Uterus (tissue), 4 donors: ENCODE data around the gene ANKRD16. TPM values are rescaled to one million over a fixed set of nuclear protein-coding genes. Genes with fewer than 3 reads are reported as not detected.

Experiments used
- DNase-seq, 2 donors: peaks; one replicate each; pipeline ENCODE4 v3.0.0-alpha.2; 2019 to 2020
- H3K27ac ChIP-seq, 2 donors: fragments of 200-600 bp; sonication (generic); 1 replicate in 1 of 2; 2 replicates in 1 of 2; pipeline ENCODE4 v1.5.1; 2016 to 2018
- H3K27me3 ChIP-seq, 2 donors: fragments of 200-600 bp; sonication (generic); one replicate each; pipeline ENCODE4 v1.5.1; 2018 to 2019; ENCODE audit warnings: control low read depth in 1 of 2
- H3K36me3 ChIP-seq, 2 donors: fragments of 200-600 bp; sonication (generic); one replicate each; pipeline ENCODE4 v1.5.1; 2019; ENCODE audit warnings: control low read depth in 1 of 2
- H3K4me1 ChIP-seq, 2 donors: fragments of 200-600 bp; sonication (generic); one replicate each; pipeline ENCODE4 v1.5.1; 2018 to 2019; ENCODE audit warnings: control low read depth in 1 of 2
- H3K4me3 ChIP-seq, 2 donors: fragments of 200-600 bp; sonication (generic); 1 replicate in 1 of 2; 2 replicates in 1 of 2; pipeline ENCODE4 v1.5.1; 2018 to 2019; ENCODE audit warnings: mild to moderate bottlenecking in 1 of 2
- H3K9me3 ChIP-seq, 2 donors: fragments of 200-600 bp; sonication (generic); one replicate each; pipeline ENCODE4 v1.5.1; 2019; ENCODE audit warnings: control low read depth in 1 of 2
- CTCF ChIP-seq, 4 experiments: fragments of 200-600 bp in 2 of 4; fragments of 450-650 bp in 2 of 4; sonication (generic) in 2 of 4; IDR thresholded peaks; one replicate each; pipeline ENCODE4 v1.5.1; 2016 to 2019; ENCODE audit warnings: antibody characterized with exemption in 4 of 4, mild to moderate bottlenecking in 2 of 4, moderate library complexity in 1 of 4
- POLR2A ChIP-seq, 2 donors: fragments of 450-650 bp; IDR thresholded peaks; one replicate each; pipeline ENCODE4 v1.6.1; 2016; ENCODE audit warnings: antibody characterized with exemption in 2 of 2, mild to moderate bottlenecking in 1 of 2, moderate library complexity in 1 of 2
- intact Hi-C: fragments of 100-400 bp; cut with DNase I; formaldehyde crosslinking; loops from one replicate; pipeline ENCODE4 v1.15.1; 2023; ENCODE audit warnings: low total_unique reads
- total RNA-seq, 4 donors: library from RNA; depleted of rRNA in 3 of 4; stranded (reverse); fragments of >200 nt in 3 of 4; gene quantifications; one replicate each; pipeline versions ENCODE4 v1.1.0 to v1.2.4, GENCODE V29; 2014 to 2023
- donor health status: DM: yes; HTN: yes; CAD: no.

Gene ANKRD16
- total RNA-seq, 4 donors from 2014 or later: 11.9 to 28.4 (median 17.8) TPM

GRCh38 chr10:5898163-5898562 lies 8.5 kb upstream of the ANKRD16 start:
- H3K9me3 ChIP-seq: no peaks in the 10 kb centered on the region
- H3K4me1 ChIP-seq: no peaks in the 10 kb centered on the region
- no peaks in the 10 kb centered on the region for H3K27me3 ChIP-seq
- H3K36me3 ChIP-seq: no peaks in the 10 kb centered on the region
- intact Hi-C loops: no loop called here
- DNase-seq: no peak
- no peak overlapping the region for H3K27ac ChIP-seq
- H3K4me3 ChIP-seq: no peak overlapping the region
- TF ChIP-seq POLR2A (IDR thresholded peaks at IDR 0.05) (no peak), CTCF (IDR thresholded peaks at IDR 0.05) (no peak)

- TF ChIP-seq POLR2A (IDR thresholded peaks at IDR 0.05) (no peak), CTCF (IDR thresholded peaks at IDR 0.05) (no peak)
- no peak overlapping the region for H3K4me3 ChIP-seq
Observed at GRCh38 chr10:5897504-5897903, 7.8 kb upstream of the ANKRD16 start.

GRCh38 chr10:5897053-5897340 lies 7.3 kb upstream of the ANKRD16 start:
- TF ChIP-seq POLR2A (IDR thresholded peaks at IDR 0.05) (no peak), CTCF (IDR thresholded peaks at IDR 0.05) (no peak)
- H3K4me1 ChIP-seq: no peaks in the 10 kb centered on the region
- H3K27ac ChIP-seq: no peak overlapping the region
- intact Hi-C loops: no loop called here
- H3K36me3 ChIP-seq: no peaks in the 10 kb centered on the region
- no peaks in the 10 kb centered on the region for H3K9me3 ChIP-seq
- no peak overlapping the region for H3K4me3 ChIP-seq
- DNase-seq: no peak
- no peaks in the 10 kb centered on the region for H3K27me3 ChIP-seq

More at GRCh38 chr10:5897504-5897903, 7.8 kb upstream of the ANKRD16 start:
- no peaks in the 10 kb centered on the region for H3K9me3 ChIP-seq
- no peaks in the 10 kb centered on the region for H3K36me3 ChIP-seq
- intact Hi-C loops: no loop called here
- DNase-seq: no peak
- no peaks in the 10 kb centered on the region for H3K27me3 ChIP-seq
- H3K4me1 ChIP-seq: no peaks in the 10 kb centered on the region
- H3K27ac ChIP-seq: no peak overlapping the region

- intact Hi-C loops: no loop called here
- Histone ChIP-seq H3K4me3 (no peak overlapping the region), H3K9me3 (no peaks in the 10 kb centered on the region), H3K27ac (no peak overlapping the region), H3K4me1 (no peaks in the 10 kb centered on the region), H3K36me3 (no peaks in the 10 kb centered on the region), H3K27me3 (no peaks in the 10 kb centered on the region)
- TF ChIP-seq POLR2A (IDR thresholded peaks at IDR 0.05) (no peak), CTCF (IDR thresholded peaks at IDR 0.05) (no peak)
- DNase-seq: no peak
Observed at GRCh38 chr10:5896208-5897052, 6.7 kb upstream of the ANKRD16 start.

- no peaks in the 10 kb centered on the region for H3K4me1 ChIP-seq
- no peak overlapping the region for H3K4me3 ChIP-seq
- no peaks in the 10 kb centered on the region for H3K27me3 ChIP-seq
- no peaks in the 10 kb centered on the region for H3K36me3 ChIP-seq
- H3K27ac ChIP-seq: no peak overlapping the region
- no peaks in the 10 kb centered on the region for H3K9me3 ChIP-seq
- DNase-seq: no peak
- intact Hi-C loops: no loop called here
- TF ChIP-seq CTCF (IDR thresholded peaks at IDR 0.05) (no peak), POLR2A (IDR thresholded peaks at IDR 0.05) (no peak)
Observed at GRCh38 chr10:5895804-5896203, 6.1 kb upstream of the ANKRD16 start.
